Esophagus squamous epithelium (tissue), 5 donors: ENCODE results near the gene NFYA. TPM values are rescaled to one million over a fixed set of nuclear protein-coding genes. Genes with fewer than 3 reads are reported as not detected.

Experiments
- DNase-seq: peaks from one replicate; lab custom pipeline; 2025; lab: John Stamatoyannopoulos, UW
- H3K27ac ChIP-seq, 4 donors: fragments of 200-600 bp; sonication (generic); one replicate each; pipeline ENCODE4 v1.5.1; 2016 to 2019; ENCODE audit warnings: mild to moderate bottlenecking in 1 of 4
- H3K27me3 ChIP-seq, 4 donors: fragments of 200-600 bp; sonication (generic); 1 replicate in 3 of 4; 2 replicates in 1 of 4; pipeline versions ENCODE4 v1.5.1 to v1.6.0; 2017 to 2021; ENCODE audit warnings: antibody characterized with exemption in 1 of 4
- H3K36me3 ChIP-seq, 3 donors: fragments of 200-600 bp; sonication (generic); one replicate each; pipeline ENCODE4 v1.5.1; 2016 to 2019
- H3K4me1 ChIP-seq, 3 donors: fragments of 200-600 bp; sonication (generic); one replicate each; pipeline ENCODE4 v1.5.1; 2017 to 2019
- H3K4me3 ChIP-seq, 4 donors: fragments of 200-600 bp; sonication (generic); 1 replicate in 3 of 4; 2 replicates in 1 of 4; pipeline ENCODE4 v1.5.1; 2016 to 2019; ENCODE audit warnings: mild to moderate bottlenecking in 2 of 4, moderate library complexity in 1 of 4
- H3K9me3 ChIP-seq, 3 donors: fragments of 200-600 bp; sonication (generic); one replicate each; pipeline ENCODE4 v1.5.1; 2016 to 2019
- POLR2A ChIP-seq, 4 donors: fragments of 450-650 bp; IDR thresholded peaks; one replicate each; pipeline ENCODE4 v1.6.1; 2017; ENCODE audit warnings: antibody characterized with exemption in 4 of 4, mild to moderate bottlenecking in 4 of 4, moderate library complexity in 3 of 4
- WGBS, 2 donors: methylation state at CpG; one replicate each; pipeline ENCODE4 v1.1.5; 2018; 5-methylcytosine and 5-hydroxymethylcytosine counted together
- intact Hi-C: fragments of 100-400 bp; cut with DNase I; formaldehyde crosslinking; loops from one replicate; pipeline ENCODE4 v1.15.0; 2022
- total RNA-seq, 4 donors: library from RNA; depleted of rRNA; stranded (reverse); fragments of >200 nt; gene quantifications; one replicate each; pipeline ENCODE4 v1.1.0, GENCODE V29; 2016
- TF ChIP-seq, protein P1 (sequence below), 6 experiments: fragments of 450-650 bp in 4 of 6; fragments of 200-600 bp in 2 of 6; sonication (generic) in 2 of 6; IDR thresholded peaks; one replicate each; pipeline ENCODE4 v1.5.1; 2016 to 2019; ENCODE audit warnings: antibody characterized with exemption in 6 of 6, mild to moderate bottlenecking in 4 of 6, moderate library complexity in 4 of 6
- donor health status: DM: yes; HTN: yes; CAD: no.

The NFYA gene
- total RNA-seq, 4 donors from 2014 or later, result 9.0 to 16.4 (median 14.0) TPM

DNA sequence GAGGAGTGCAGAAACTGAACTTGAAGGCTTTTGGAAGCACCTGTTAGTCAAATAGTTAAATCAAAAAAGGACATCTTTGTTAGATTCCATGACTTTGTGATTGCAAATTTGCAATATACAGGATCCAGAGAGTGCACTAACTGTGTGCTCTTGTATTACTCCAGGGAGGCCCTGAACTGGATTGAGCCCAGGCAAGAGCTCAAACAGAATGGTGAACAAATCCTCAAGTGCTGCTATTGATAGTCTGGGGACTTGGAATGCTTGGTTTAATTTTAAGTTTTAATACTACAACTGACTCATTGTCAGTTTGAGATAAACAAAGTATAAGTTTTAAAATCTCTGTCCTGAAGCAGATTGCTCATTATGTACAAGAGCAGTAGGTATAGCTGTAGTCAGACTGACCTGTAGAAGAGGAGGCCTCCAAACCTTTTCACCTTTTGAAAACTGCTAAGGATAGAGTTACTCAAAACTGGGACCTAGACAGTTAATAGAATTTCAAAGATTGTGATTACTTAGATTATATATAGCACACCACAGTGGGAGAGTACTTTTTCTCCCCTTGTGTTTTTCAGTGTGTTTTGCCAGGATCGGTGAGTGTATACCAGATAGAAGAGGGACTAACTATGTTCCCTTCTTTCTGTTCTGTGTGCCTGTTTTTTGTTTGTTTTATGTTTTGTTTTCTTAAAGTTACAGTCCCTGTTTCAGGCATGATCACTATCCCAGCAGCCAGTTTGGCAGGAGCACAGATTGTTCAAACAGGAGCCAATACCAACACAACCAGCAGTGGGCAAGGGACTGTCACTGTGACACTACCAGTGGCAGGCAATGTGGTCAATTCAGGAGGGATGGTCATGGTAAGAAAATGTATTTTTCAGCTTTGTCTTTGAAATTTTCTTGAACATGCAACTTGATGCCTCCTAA lies 18.3 kb downstream of the NFYA start:
- Histone ChIP-seq H3K27ac (no peak overlapping the region), H3K27me3 (no peaks in the 10 kb centered on the region), H3K36me3 (peaks cover 7 to 98% (median 35%) of the 10 kb centered on the region in 3 donors), H3K4me3 (no peak overlapping the region), H3K9me3 (no peaks in the 10 kb centered on the region), H3K4me1 (no peaks in the 10 kb centered on the region)
- WGBS, 2 donors, result 80 to 100% methylated on average over 1 of the region's 1 CpG
- intact Hi-C loops, result no loop called here
- no peak for DNase-seq
- TF ChIP-seq, protein P1, sequence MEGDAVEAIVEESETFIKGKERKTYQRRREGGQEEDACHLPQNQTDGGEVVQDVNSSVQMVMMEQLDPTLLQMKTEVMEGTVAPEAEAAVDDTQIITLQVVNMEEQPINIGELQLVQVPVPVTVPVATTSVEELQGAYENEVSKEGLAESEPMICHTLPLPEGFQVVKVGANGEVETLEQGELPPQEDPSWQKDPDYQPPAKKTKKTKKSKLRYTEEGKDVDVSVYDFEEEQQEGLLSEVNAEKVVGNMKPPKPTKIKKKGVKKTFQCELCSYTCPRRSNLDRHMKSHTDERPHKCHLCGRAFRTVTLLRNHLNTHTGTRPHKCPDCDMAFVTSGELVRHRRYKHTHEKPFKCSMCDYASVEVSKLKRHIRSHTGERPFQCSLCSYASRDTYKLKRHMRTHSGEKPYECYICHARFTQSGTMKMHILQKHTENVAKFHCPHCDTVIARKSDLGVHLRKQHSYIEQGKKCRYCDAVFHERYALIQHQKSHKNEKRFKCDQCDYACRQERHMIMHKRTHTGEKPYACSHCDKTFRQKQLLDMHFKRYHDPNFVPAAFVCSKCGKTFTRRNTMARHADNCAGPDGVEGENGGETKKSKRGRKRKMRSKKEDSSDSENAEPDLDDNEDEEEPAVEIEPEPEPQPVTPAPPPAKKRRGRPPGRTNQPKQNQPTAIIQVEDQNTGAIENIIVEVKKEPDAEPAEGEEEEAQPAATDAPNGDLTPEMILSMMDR (IDR thresholded peaks at IDR 0.05), result no peak
- TF ChIP-seq POLR2A (IDR thresholded peaks at IDR 0.05), result no peak

DNA sequence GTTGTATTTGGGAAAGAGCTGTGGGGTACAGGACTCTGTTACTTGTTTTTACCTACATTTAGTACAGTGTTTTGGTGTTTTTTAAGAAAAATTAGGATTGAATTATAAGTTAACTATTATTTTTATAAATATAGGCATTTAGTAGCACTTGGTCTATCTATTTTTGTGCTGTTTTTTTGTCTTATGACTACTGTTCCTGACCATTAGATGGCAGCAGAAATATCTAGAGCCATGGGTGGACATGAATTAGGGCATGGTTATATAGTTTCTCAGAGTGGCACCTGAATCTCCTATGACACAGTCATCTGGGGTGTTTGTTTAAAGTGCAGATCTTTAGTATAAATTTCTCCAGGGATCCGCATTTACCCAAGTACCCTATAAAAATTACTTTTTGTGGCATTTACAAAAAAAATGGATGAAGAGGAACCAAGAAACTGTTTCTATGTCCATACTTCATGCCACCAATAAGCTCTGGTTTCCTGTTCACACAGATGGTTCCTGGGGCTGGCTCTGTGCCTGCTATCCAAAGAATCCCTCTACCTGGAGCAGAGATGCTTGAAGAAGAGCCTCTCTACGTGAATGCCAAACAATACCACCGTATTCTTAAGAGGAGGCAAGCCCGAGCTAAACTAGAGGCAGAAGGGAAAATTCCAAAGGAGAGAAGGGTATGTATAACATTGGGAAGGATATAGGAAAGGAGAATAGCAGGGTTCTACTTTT lies 19.8 kb downstream of the NFYA start:
- Histone ChIP-seq H3K9me3 (no peaks in the 10 kb centered on the region), H3K27ac (no peak overlapping the region), H3K4me3 (no peak overlapping the region), H3K27me3 (no peaks in the 10 kb centered on the region), H3K4me1 (no peaks in the 10 kb centered on the region), H3K36me3 (peaks cover 14 to 100% (median 41%) of the 10 kb centered on the region in 3 donors)
- DNase-seq, result no peak
- intact Hi-C loops, result no loop called here
- TF ChIP-seq, protein P1 (IDR thresholded peaks at IDR 0.05), result peak in 1 of 6 experiments; percentile 34
- TF ChIP-seq POLR2A (IDR thresholded peaks at IDR 0.05), result no peak
- 88 to 97% methylated on average over 4 of the region's 4 CpGs for WGBS, 2 donors

GRCh38 chr6:41093729-41094128 lies 21.0 kb downstream of the NFYA start:
- no peak for DNase-seq
- WGBS, 2 donors, result 78 to 93% methylated on average over 2 to 6 of the region's 6 CpGs
- Histone ChIP-seq H3K4me3 (no peak overlapping the region), H3K9me3 (no peaks in the 10 kb centered on the region), H3K36me3 (peaks cover 14 to 100% (median 47%) of the 10 kb centered on the region in 3 donors), H3K4me1 (no peaks in the 10 kb centered on the region), H3K27ac (no peak overlapping the region), H3K27me3 (no peaks in the 10 kb centered on the region)
- TF ChIP-seq POLR2A (IDR thresholded peaks at IDR 0.05), result no peak
- TF ChIP-seq, protein P1 (IDR thresholded peaks at IDR 0.05), result no peak
- intact Hi-C loops, result no loop called here

GRCh38 chr6:41097467-41098090 lies 24.8 kb downstream of the NFYA start:
- TF ChIP-seq, protein P1 (IDR thresholded peaks at IDR 0.05), result no peak
- TF ChIP-seq POLR2A (IDR thresholded peaks at IDR 0.05), result no peak
- no peak overlapping the region for H3K27ac ChIP-seq
- H3K9me3 ChIP-seq, result no peaks in the 10 kb centered on the region
- H3K4me1 ChIP-seq, result no peaks in the 10 kb centered on the region
- no peaks in the 10 kb centered on the region for H3K27me3 ChIP-seq
- no peak overlapping the region for H3K4me3 ChIP-seq
- DNase-seq, result no peak
- peaks cover 19 to 99% (median 37%) of the 10 kb centered on the region in 3 donors for H3K36me3 ChIP-seq
- intact Hi-C loops, result no loop called here
- 81 to 82% methylated on average over 5 of the region's 5 CpGs for WGBS, 2 donors
